DOHH2 (cell line): Measurements from ENCODE around the gene TREML2.

Source experiments
- CTCF ChIP-seq: fragments of 200-600 bp; sonication (generic); IDR thresholded peaks from one replicate; pipeline ENCODE4 v1.5.1; 2014; ENCODE audit warnings: antibody characterized with exemption, mild to moderate bottlenecking, low read depth, low read length; ENCODE audit not compliant: poor library complexity, severe bottlenecking
- EZH2phosphoT487 ChIP-seq: fragments of 200-600 bp; sonication (generic); IDR thresholded peaks from 2 replicates; pipeline ENCODE4 v1.6.1; 2017; ENCODE audit warnings: borderline replicate concordance, mild to moderate bottlenecking, antibody characterized with exemption, low read length, moderate library complexity, mixed read lengths

GRCh38 chr6:41201764-41202173, 820 bp upstream of the TREML2 start:
- no peak for TF ChIP-seq CTCF
- TF ChIP-seq EZH2phosphoT487 = no peak
